HepG2 (cell line): ENCODE data around the gene ZBTB7B. TPM values are rescaled to one million over a fixed set of nuclear protein-coding genes. Genes with fewer than 3 reads are reported as not detected.

Experiments used
- ATAC-seq: fragments of 200-7000 bp; cut with Tn5 transposase; 3 replicates; pipeline ENCODE4 v1.9.1; 2020; ENCODE audit warnings: mild to moderate bottlenecking, moderate library complexity
- BruUV-seq: library from RNA; stranded (reverse); fragments of 400-500 nt; replicated peaks from 2 replicates; lab custom pipeline; 2021; lab: Mats Ljungman, UMichigan
- CTCF ChIA-PET: fragments of 300-600 bp; formaldehyde crosslinking; extraction: SDS; loops from one replicate; lab custom pipeline; 2021; ENCODE audit warnings: low total read pairs, inconsistent platforms, low intra/inter-chr PET ratio; lab: Yijun Ruan, JAX
- POLR2A ChIA-PET: fragments of 350-600 bp; sonication (Branson Sonifier 250); formaldehyde crosslinking; loops from one replicate; lab custom pipeline; 2020; ENCODE audit warnings: antibody characterized with exemption, inconsistent platforms; lab: Yijun Ruan, JAX
- DNase-seq: peaks from one replicate; pipeline ENCODE4 v3.0.0-alpha.2; 2015; ENCODE audit warnings: low spot score
- FAIRE-seq: peaks from 3 replicates; lab custom pipeline; 2011; peaks lifted over from hg19 to GRCh38; lab: Jason Lieb, UNC
- H2AFZ ChIP-seq: one replicate; pipeline ENCODE4 v1.6.1; 2011; ENCODE audit warnings: low read length, inconsistent platforms
- H3K27ac ChIP-seq: fragments of 300-600 bp; 3 replicates; pipeline ENCODE4 v1.8.0; 2011; ENCODE audit warnings: mixed run types, mild to moderate bottlenecking, mixed read lengths, low read length, inconsistent platforms; ENCODE audit not compliant: insufficient read depth; ENCODE audit errors: extremely low read length
- H3K27me3 ChIP-seq, 2 experiments: fragments of 200-600 bp in 1 of 2; 2 replicates in 1 of 2; 3 replicates in 1 of 2; pipeline versions ENCODE4 v1.6.0 to v1.8.0; 2011; ENCODE audit warnings: low read length in 2 of 2, mild to moderate bottlenecking in 2 of 2, moderate library complexity in 2 of 2, inconsistent platforms in 1 of 2; ENCODE audit not compliant: insufficient read depth in 2 of 2, control insufficient read depth in 1 of 2
- H3K36me3 ChIP-seq, 2 experiments: fragments of 200-600 bp in 1 of 2; replicated peaks in 1 of 2; 2 replicates in 1 of 2; 3 replicates in 1 of 2; pipeline versions ENCODE4 v1.5.1 to v1.8.0; 2011; ENCODE audit warnings: low read length in 2 of 2, inconsistent platforms in 1 of 2; ENCODE audit not compliant: insufficient read depth in 2 of 2, control insufficient read depth in 1 of 2
- H3K4me1 ChIP-seq: 2 replicates; pipeline ENCODE4 v1.5.1; 2012; ENCODE audit warnings: low read length, inconsistent platforms; ENCODE audit not compliant: insufficient read depth
- H3K4me2 ChIP-seq: 2 replicates; pipeline ENCODE4 v1.6.0; 2011; ENCODE audit warnings: low read depth, low read length, inconsistent platforms
- H3K4me3 ChIP-seq, 3 experiments: fragments of 200-600 bp in 1 of 3; sonication (generic), shearing (Covaris generic) in 1 of 3; replicated peaks in 1 of 3; 2 replicates each; pipeline ENCODE4 v1.5.1; 2011 to 2016; ENCODE audit warnings: low read length in 3 of 3, inconsistent platforms in 2 of 3, low read depth in 2 of 3, mild to moderate bottlenecking in 2 of 3, control low read depth in 1 of 3, mixed read lengths in 1 of 3; ENCODE audit not compliant: insufficient read depth in 1 of 3
- H3K79me2 ChIP-seq: one replicate; pipeline ENCODE4 v1.6.1; 2011; ENCODE audit warnings: low read length, inconsistent platforms; ENCODE audit not compliant: insufficient read depth
- H3K9ac ChIP-seq: 2 replicates; pipeline ENCODE4 v1.6.0; 2011; ENCODE audit warnings: mild to moderate bottlenecking, low read depth, low read length, inconsistent platforms; ENCODE audit not compliant: insufficient read depth
- H3K9me3 ChIP-seq: 2 replicates; pipeline ENCODE4 v1.5.1; 2012; ENCODE audit warnings: mild to moderate bottlenecking, low read length
- H4K20me1 ChIP-seq: 2 replicates; pipeline ENCODE4 v1.6.0; 2011; ENCODE audit warnings: inconsistent platforms, mild to moderate bottlenecking, low read length, moderate library complexity; ENCODE audit not compliant: insufficient read depth
- RFX1 ChIP-seq: fragments of 450-650 bp; IDR thresholded peaks from 2 replicates; pipeline ENCODE4 v1.6.1; 2017
- U2AF2 ChIP-seq: fragments of 200-400 bp; formaldehyde crosslinking; IDR thresholded peaks from 2 replicates; pipeline ENCODE4 v1.6.1; 2017; ENCODE audit warnings: low read depth, mild to moderate bottlenecking, low read length
- WGBS: methylation state at CpG from one replicate; pipeline ENCODE4 v1.1.6; 2017; ENCODE audit warnings: low lambda C conversion rate; 5-methylcytosine and 5-hydroxymethylcytosine counted together
- in situ Hi-C: cut with HindIII; loops from 2 replicates; pipeline ENCODE4 v1.10.0; 2017; ENCODE audit warnings: low pct_unique_long_range_greater_than_20kb; ENCODE audit not compliant: extremely low pct_ligation_motif_present
- intact Hi-C: fragments of 100-400 bp; cut with micrococcal nuclease; formaldehyde crosslinking; loops from one replicate; pipeline ENCODE4 v1.10.0; 2022; ENCODE audit not compliant: unreplicated experiment
- polyA plus RNA-seq, 8 experiments: library from polyadenylated mRNA; depleted of rRNA in 3 of 8; stranded (reverse) in 7 of 8; unstranded in 1 of 8; fragments of >200 nt; fragmentation: Illumina TruSeq in 4 of 8; extraction: Trizol in 4 of 8; gene quantifications; 2 replicates each; pipeline versions ENCODE4 v1.2.1 to v1.2.3, GENCODE V29; 2011 to 2016; ENCODE audit warnings: low read depth in 4 of 8, missing spikeins in 1 of 8, mixed read lengths in 1 of 8; ENCODE audit not compliant: insufficient read depth in 1 of 8
- total RNA-seq, 5 experiments: library from RNA; depleted of rRNA; stranded (reverse); fragments of >200 nt; fragmentation: Illumina TruSeq; extraction: Trizol; gene quantifications; 2 replicates each; pipeline ENCODE4 v1.2.3, GENCODE V29; 2016; ENCODE audit warnings: low read depth in 1 of 5
- TF ChIP-seq, protein P1 (sequence below): sonication (generic); formaldehyde crosslinking; IDR thresholded peaks from 2 replicates; pipeline ENCODE4 v1.8.0; 2022; ENCODE audit warnings: missing genetic modification reagents, mild to moderate bottlenecking, moderate library complexity, borderline replicate concordance
- TF ChIP-seq, protein P2 (sequence below): sonication (generic); formaldehyde crosslinking; IDR thresholded peaks from 2 replicates; pipeline ENCODE4 v1.4.0; 2020; ENCODE audit warnings: missing genetic modification reagents

Gene ZBTB7B
- total and polyA plus RNA-seq, 2 of the 13 experiments (the other 11 are each of a cell fraction or from before 2014, with no cell fraction given): 15.5 to 17.5 TPM

GRCh38 chr1:155013632-155014031, 11.0 kb downstream of the ZBTB7B start:
- ChIA-PET POLR2A (interaction anchor here (2.1 to 8.2 kb wide), 2 partner anchors 11 to 40 kb away, joined by 9 to 90 read pairs; partner anchors contain the start of gene ZBTB7B), CTCF (no interaction called here)
- Histone ChIP-seq H3K4me3 (no peak overlapping the region), H2AFZ (no peak overlapping the region), H3K9ac (no peak overlapping the region), H3K27ac (peak overlapping the region; percentile 40), H3K4me2 (no peak overlapping the region), H3K36me3 (peaks cover 9 to 33% of the 10 kb centered on the region in 2 experiments; a peak in 4 of 5 replicates), H4K20me1 (peaks cover 8% of the 10 kb centered on the region; the same call in 1 of the 2 replicates), H3K4me1 (peaks cover 67% of the 10 kb centered on the region), H3K9me3 (no peaks in the 10 kb centered on the region), H3K79me2 (peaks cover 7% of the 10 kb centered on the region), H3K27me3 (no peaks in the 10 kb centered on the region)
- no peak for ATAC-seq
- no peak for FAIRE-seq
- no TSS peak for BruUV-seq
- intact Hi-C loops: no loop called here
- DNase-seq: no peak
- 43% methylated on average over 7 of the region's 8 CpGs for WGBS
- TF ChIP-seq, protein P1, sequence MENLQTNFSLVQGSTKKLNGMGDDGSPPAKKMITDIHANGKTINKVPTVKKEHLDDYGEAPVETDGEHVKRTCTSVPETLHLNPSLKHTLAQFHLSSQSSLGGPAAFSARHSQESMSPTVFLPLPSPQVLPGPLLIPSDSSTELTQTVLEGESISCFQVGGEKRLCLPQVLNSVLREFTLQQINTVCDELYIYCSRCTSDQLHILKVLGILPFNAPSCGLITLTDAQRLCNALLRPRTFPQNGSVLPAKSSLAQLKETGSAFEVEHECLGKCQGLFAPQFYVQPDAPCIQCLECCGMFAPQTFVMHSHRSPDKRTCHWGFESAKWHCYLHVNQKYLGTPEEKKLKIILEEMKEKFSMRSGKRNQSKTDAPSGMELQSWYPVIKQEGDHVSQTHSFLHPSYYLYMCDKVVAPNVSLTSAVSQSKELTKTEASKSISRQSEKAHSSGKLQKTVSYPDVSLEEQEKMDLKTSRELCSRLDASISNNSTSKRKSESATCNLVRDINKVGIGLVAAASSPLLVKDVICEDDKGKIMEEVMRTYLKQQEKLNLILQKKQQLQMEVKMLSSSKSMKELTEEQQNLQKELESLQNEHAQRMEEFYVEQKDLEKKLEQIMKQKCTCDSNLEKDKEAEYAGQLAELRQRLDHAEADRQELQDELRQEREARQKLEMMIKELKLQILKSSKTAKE (CRISPR knock-in tag): peak; percentile 42; the same call in 1 of the 2 replicates
- TF ChIP-seq RFX1: no peak
- no peak for TF ChIP-seq U2AF2
- TF ChIP-seq, protein P2, sequence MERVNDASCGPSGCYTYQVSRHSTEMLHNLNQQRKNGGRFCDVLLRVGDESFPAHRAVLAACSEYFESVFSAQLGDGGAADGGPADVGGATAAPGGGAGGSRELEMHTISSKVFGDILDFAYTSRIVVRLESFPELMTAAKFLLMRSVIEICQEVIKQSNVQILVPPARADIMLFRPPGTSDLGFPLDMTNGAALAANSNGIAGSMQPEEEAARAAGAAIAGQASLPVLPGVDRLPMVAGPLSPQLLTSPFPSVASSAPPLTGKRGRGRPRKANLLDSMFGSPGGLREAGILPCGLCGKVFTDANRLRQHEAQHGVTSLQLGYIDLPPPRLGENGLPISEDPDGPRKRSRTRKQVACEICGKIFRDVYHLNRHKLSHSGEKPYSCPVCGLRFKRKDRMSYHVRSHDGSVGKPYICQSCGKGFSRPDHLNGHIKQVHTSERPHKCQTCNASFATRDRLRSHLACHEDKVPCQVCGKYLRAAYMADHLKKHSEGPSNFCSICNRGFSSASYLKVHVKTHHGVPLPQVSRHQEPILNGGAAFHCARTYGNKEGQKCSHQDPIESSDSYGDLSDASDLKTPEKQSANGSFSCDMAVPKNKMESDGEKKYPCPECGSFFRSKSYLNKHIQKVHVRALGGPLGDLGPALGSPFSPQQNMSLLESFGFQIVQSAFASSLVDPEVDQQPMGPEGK (CRISPR knock-in tag): peak; percentile 68
- in situ Hi-C loops: no loop called here
